ENCODE data around the gene STPG4. TPM values are rescaled to one million over a fixed set of nuclear protein-coding genes. Genes with fewer than 3 reads are reported as not detected.

STPG4 gene
- polyA plus RNA-seq, 1 of the 3 experiments (the other 2 are of a cell fraction) = 0.20 TPM

DNA sequence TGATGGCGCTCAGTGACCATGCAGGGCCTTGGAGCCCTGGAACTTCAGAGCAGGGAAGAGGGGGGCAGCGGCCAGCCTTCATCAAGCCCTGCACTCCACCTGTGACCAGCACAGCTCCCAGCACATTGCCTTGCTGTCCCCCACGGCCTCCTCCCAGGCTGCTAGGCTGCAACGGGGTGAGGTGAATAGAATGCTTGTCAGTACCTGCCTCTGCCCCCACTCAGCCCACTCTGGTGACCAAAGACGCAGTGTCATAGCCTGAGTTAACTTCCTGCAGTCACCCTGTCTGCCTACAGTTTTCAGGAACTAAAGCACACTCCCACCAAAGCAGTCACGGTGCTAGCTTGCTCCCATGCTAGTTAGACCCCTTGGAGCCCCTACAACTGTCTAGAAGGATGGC lies 72.1 kb downstream of the STPG4 start (continued):
- no peak for TF ChIP-seq USF2 (IDR thresholded peaks at IDR 0.05; ENCODE audit: borderline replicate concordance, low read depth, low read length)
- TF ChIP-seq NFIC (IDR thresholded peaks at IDR 0.05; ENCODE audit: borderline replicate concordance) = no peak
- no peak for TF ChIP-seq FOXJ3 (CRISPR knock-in tag; IDR thresholded peaks at IDR 0.05)
- no peak for TF ChIP-seq YY1 (IDR thresholded peaks at IDR 0.05; ENCODE audit: low read depth)
- no peak for TF ChIP-seq NRF1 (IDR thresholded peaks at IDR 0.05; ENCODE audit: low read depth, low read length)
- TF ChIP-seq FOXM1 (IDR thresholded peaks at IDR 0.05; ENCODE audit: low read depth) = no peak
- TF ChIP-seq, protein P1, sequence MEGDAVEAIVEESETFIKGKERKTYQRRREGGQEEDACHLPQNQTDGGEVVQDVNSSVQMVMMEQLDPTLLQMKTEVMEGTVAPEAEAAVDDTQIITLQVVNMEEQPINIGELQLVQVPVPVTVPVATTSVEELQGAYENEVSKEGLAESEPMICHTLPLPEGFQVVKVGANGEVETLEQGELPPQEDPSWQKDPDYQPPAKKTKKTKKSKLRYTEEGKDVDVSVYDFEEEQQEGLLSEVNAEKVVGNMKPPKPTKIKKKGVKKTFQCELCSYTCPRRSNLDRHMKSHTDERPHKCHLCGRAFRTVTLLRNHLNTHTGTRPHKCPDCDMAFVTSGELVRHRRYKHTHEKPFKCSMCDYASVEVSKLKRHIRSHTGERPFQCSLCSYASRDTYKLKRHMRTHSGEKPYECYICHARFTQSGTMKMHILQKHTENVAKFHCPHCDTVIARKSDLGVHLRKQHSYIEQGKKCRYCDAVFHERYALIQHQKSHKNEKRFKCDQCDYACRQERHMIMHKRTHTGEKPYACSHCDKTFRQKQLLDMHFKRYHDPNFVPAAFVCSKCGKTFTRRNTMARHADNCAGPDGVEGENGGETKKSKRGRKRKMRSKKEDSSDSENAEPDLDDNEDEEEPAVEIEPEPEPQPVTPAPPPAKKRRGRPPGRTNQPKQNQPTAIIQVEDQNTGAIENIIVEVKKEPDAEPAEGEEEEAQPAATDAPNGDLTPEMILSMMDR (IDR thresholded peaks at IDR 0.05) = no peak
- no peak for TF ChIP-seq TAF1 (IDR thresholded peaks at IDR 0.05; ENCODE audit: borderline replicate concordance, low read depth, low read length)

DNA sequence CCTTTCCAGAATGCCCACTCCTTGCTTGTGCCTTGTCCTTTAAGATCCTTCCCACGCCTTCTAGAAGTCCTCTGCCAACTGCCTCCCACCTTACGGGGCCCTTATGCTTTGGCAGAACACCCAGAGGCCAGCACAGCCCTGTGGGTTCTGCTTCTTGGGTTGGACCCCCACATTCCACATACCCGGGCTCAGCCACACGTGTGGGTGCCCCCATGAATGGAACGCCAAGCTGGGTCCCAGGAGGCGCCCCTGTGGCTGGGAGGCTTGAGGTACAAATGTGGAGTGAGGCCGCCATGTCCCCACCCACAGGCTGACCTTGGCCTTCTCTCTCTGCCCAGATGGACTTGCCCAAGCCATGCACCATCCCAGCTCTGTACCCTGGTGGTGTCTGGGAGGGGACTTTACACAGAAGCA lies 74.2 kb downstream of the STPG4 start:
- Histone ChIP-seq H3K79me2 (ENCODE audit: insufficient read depth) (no peaks in the 10 kb centered on the region), H3K9me2 (no peaks in the 10 kb centered on the region), H3F3A (replicated peaks; ENCODE audit: insufficient read depth) (peaks cover 12% of the 10 kb centered on the region), H3K27ac (ENCODE audit: low read depth in 2 of 2, low read length in 1 of 2) (peak overlapping the region in 1 of 2 experiments; percentile 73; a peak in 2 of 4 replicates), H3K36me3 (replicated peaks in 1 of 2; ENCODE audit: control insufficient read depth in 1 of 2, insufficient read depth in 2 of 2, low read length in 1 of 2) (no peaks in the 10 kb centered on the region), H3K9me3 (no peaks in the 10 kb centered on the region), H3K4me1 (ENCODE audit: control insufficient read depth in 1 of 2, insufficient read depth in 2 of 2, low read depth in 1 of 2, low read length in 1 of 2) (peaks cover 18 to 82% of the 10 kb centered on the region in 2 experiments), H2AFZ (ENCODE audit: low read depth) (no peak overlapping the region), H3K4me2 (no peak overlapping the region), H3K27me3 (ENCODE audit: insufficient read depth) (no peaks in the 10 kb centered on the region), H3K4me3 (ENCODE audit: low read depth in 2 of 2, low read length in 1 of 2) (no peak overlapping the region), H3K9ac (no peak overlapping the region), H4K20me1 (ENCODE audit: insufficient read depth) (no peaks in the 10 kb centered on the region)
- TF ChIP-seq FOXJ3 (CRISPR knock-in tag; IDR thresholded peaks at IDR 0.05) (no peak), RCOR1 (IDR thresholded peaks at IDR 0.05; ENCODE audit: low read length) (no peak), RAD21 (IDR thresholded peaks at IDR 0.05; ENCODE audit: low read length) (no peak), REST (IDR thresholded peaks at IDR 0.05; ENCODE audit: low read depth, low read length) (no peak), ELF1 (IDR thresholded peaks at IDR 0.05) (no peak), TCF12 (IDR thresholded peaks at IDR 0.05) (no peak), GATA2 (CRISPR knock-in tag; IDR thresholded peaks at IDR 0.05) (no peak), MXI1 (IDR thresholded peaks at IDR 0.05; ENCODE audit: low read depth, low read length) (no peak), TAF1 (IDR thresholded peaks at IDR 0.05; ENCODE audit: borderline replicate concordance, low read depth, low read length) (no peak), IRF3 (IDR thresholded peaks at IDR 0.05; ENCODE audit: low read depth, low read length) (no peak), EZH2phosphoT487 (IDR thresholded peaks at IDR 0.05; ENCODE audit: borderline replicate concordance, low read depth) (no peak), YY1 (IDR thresholded peaks at IDR 0.05; ENCODE audit: low read depth) (no peak), RFX5 (IDR thresholded peaks at IDR 0.05; ENCODE audit: low read length) (no peak), NRF1 (IDR thresholded peaks at IDR 0.05; ENCODE audit: low read depth, low read length) (no peak)
- TF ChIP-seq, protein P2, sequence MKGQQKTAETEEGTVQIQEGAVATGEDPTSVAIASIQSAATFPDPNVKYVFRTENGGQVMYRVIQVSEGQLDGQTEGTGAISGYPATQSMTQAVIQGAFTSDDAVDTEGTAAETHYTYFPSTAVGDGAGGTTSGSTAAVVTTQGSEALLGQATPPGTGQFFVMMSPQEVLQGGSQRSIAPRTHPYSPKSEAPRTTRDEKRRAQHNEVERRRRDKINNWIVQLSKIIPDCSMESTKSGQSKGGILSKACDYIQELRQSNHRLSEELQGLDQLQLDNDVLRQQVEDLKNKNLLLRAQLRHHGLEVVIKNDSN (IDR thresholded peaks at IDR 0.05; ENCODE audit: borderline replicate concordance, low read depth) = no peak
- TF ChIP-seq, protein P1 (IDR thresholded peaks at IDR 0.05) = no peak
- CTCF ChIA-PET = no interaction called here
- no peak for DNase-seq
- 96% methylated on average over 2 of the region's 7 CpGs for WGBS (ENCODE audit: low lambda C conversion rate)
- POLR2A ChIA-PET = no interaction called here

Data from SK-N-SH (cell line).